HUES48 (cell line): ENCODE results near the gene DRD3.

Source experiments
- H3K27ac ChIP-seq: one replicate; pipeline ENCODE4 v1.7.0; 2013; ENCODE audit warnings: low read depth, low read length, inconsistent platforms
- H3K27me3 ChIP-seq: 2 replicates; pipeline ENCODE4 v1.6.1; 2013; ENCODE audit warnings: mild to moderate bottlenecking, low read length; ENCODE audit not compliant: control insufficient read depth, insufficient read depth
- H3K36me3 ChIP-seq: 2 replicates; pipeline ENCODE4 v1.6.1; 2013; ENCODE audit warnings: low read length; ENCODE audit not compliant: control insufficient read depth, insufficient read depth
- H3K4me1 ChIP-seq: 2 replicates; pipeline ENCODE4 v1.6.1; 2013; ENCODE audit warnings: mild to moderate bottlenecking, low read length; ENCODE audit not compliant: control insufficient read depth, insufficient read depth
- H3K4me3 ChIP-seq: 2 replicates; pipeline ENCODE4 v1.5.1; 2013; ENCODE audit warnings: mild to moderate bottlenecking, low read depth, low read length
- H3K9ac ChIP-seq: 2 replicates; pipeline ENCODE4 v1.6.1; 2013; ENCODE audit warnings: mild to moderate bottlenecking, low read depth, low read length, moderate library complexity
- H3K9me3 ChIP-seq: 2 replicates; pipeline ENCODE4 v1.6.1; 2013; ENCODE audit warnings: low read length; ENCODE audit not compliant: control insufficient read depth, insufficient read depth

The DRD3 gene

GRCh38 chr3:114216186-114216970, 37.5 kb upstream of the DRD3 start:
- no peaks in the 10 kb centered on the region for H3K27me3 ChIP-seq
- H3K27ac ChIP-seq = no peak overlapping the region
- no peaks in the 10 kb centered on the region for H3K36me3 ChIP-seq
- peaks cover 23% of the 10 kb centered on the region for H3K4me1 ChIP-seq
- no peaks in the 10 kb centered on the region for H3K9me3 ChIP-seq
- H3K9ac ChIP-seq = no peak overlapping the region
- H3K4me3 ChIP-seq = no peak overlapping the region

DNA sequence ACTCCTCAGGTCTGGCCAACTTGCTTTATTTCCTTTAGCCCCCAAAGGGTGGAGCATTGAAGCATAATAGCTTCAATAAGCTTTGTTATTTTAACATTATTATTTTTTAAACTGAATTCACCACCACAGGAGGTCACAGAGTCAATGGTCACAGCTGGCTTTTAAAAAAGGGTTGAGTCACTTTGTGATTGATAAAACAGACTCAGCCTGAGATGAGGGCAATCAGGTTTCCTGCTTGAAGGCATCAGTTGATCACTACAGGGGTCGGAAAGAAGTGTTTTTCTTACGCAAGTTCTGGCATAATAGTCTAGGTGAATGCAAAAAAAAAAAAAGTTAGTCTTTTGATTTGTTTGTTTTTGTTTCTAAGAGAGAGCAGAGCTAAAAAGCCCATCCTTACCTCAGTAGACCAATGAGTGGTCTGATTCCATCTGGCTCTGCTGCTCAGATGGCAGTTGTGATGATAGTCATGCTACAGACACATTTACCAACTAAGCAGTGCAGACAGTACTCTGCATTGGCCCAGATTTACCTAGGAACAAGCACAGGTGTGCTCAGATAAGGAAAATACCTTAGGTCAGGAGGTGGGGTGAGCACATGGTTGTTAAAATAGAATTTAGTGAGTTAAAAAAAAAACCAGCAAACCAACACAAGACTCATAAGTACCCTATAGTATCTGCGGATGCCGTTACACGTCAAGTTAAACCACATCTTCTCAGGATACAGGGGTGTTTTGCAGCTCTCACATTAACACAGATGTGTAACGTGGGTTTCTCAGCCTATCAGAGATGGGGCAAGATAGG, 35.9 kb upstream of the DRD3 start:
- peak overlapping the region; percentile 82 for H3K27ac ChIP-seq
- H3K36me3 ChIP-seq = no peaks in the 10 kb centered on the region
- H3K27me3 ChIP-seq = no peaks in the 10 kb centered on the region
- no peaks in the 10 kb centered on the region for H3K9me3 ChIP-seq
- H3K9ac ChIP-seq = no peak overlapping the region
- H3K4me1 ChIP-seq = peaks cover 23% of the 10 kb centered on the region
- H3K4me3 ChIP-seq = no peak overlapping the region

- no peaks in the 10 kb centered on the region for H3K9me3 ChIP-seq
- peak overlapping the region; percentile 82 for H3K27ac ChIP-seq
Measured at GRCh38 chr3:114213627-114214541, 35.0 kb upstream of the DRD3 start.

DNA sequence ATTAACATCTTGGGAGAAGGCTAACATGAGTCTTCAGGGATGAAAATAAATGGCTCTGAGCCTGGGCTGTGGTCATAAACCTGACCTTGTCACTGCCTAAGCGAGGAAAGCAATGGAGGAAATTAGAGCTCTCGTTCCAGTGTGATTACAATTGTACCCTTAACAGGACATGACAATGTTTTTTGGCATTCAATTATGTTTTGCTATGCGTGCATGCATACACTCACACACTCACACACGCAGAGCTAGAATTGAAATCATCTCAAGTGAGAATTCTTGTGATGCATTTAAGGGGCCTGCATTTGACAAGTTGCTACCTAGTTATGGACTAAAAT, 34.4 kb upstream of the DRD3 start:
- Histone ChIP-seq H3K36me3 (no peaks in the 10 kb centered on the region), H3K9me3 (no peaks in the 10 kb centered on the region), H3K9ac (no peak overlapping the region), H3K27ac (peak overlapping the region; percentile 82), H3K4me3 (no peak overlapping the region), H3K27me3 (no peaks in the 10 kb centered on the region), H3K4me1 (peaks cover 23% of the 10 kb centered on the region)

More at GRCh38 chr3:114213627-114214541, 35.0 kb upstream of the DRD3 start:
- Histone ChIP-seq H3K9ac (no peak overlapping the region), H3K4me1 (peaks cover 23% of the 10 kb centered on the region), H3K27me3 (no peaks in the 10 kb centered on the region), H3K4me3 (no peak overlapping the region), H3K36me3 (no peaks in the 10 kb centered on the region)

- H3K27me3 ChIP-seq = no peaks in the 10 kb centered on the region
- no peak overlapping the region for H3K9ac ChIP-seq
- H3K4me3 ChIP-seq = no peak overlapping the region
- peaks cover 23% of the 10 kb centered on the region for H3K4me1 ChIP-seq
- H3K9me3 ChIP-seq = no peaks in the 10 kb centered on the region
- H3K27ac ChIP-seq = no peak overlapping the region
- no peaks in the 10 kb centered on the region for H3K36me3 ChIP-seq
Measured at GRCh38 chr3:114212646-114213045, 33.8 kb upstream of the DRD3 start.

DNA sequence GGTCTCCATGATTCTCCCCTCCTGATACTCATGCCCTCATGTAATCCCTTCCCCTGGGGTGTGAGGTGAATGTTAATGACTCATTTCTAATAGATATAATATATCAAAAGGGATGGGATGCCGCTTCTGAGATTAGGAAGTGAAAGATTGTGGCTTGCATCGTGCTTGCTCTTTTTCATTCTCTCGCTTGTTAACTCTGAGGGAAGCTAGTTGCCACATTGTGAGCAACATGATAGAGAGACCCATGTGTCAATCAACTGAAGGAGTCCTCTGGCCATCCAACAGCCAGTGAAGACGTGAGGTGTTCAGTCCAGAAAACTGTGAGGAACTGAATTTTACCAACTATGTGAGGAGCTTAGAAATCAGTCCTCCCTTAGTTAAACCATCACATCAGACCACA, 28.9 kb upstream of the DRD3 start:
- H3K9ac ChIP-seq = no peak overlapping the region
- H3K4me1 ChIP-seq = 0 out of 2 replicates have a peak, but pooled peaks cover 3% of the 10 kb centered on the region
- H3K27ac ChIP-seq = no peak overlapping the region
- no peak overlapping the region for H3K4me3 ChIP-seq
- H3K36me3 ChIP-seq = no peaks in the 10 kb centered on the region
- no peaks in the 10 kb centered on the region for H3K9me3 ChIP-seq
- H3K27me3 ChIP-seq = no peaks in the 10 kb centered on the region

DNA sequence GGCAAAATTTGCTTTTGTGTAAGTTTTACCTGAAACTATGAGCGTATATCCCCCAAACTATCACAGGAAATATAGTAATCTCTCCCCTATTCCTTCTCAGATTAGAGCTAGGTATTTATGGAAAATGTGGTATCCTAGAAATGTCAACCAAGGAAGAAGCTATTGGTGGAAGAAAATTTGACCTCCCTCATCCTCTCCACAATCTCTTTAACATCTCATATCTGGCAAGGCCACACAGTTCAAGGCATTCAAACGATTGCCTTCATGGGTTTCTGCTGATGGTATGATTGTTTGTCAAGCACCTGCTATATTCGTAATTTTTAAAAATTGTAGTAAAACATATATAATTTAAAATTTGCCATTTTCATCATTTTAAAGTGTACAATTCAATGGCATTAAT, 27.5 kb upstream of the DRD3 start:
- Histone ChIP-seq H3K27me3 (no peaks in the 10 kb centered on the region), H3K36me3 (no peaks in the 10 kb centered on the region), H3K4me1 (no peaks in the 10 kb centered on the region), H3K9me3 (no peaks in the 10 kb centered on the region), H3K27ac (no peak overlapping the region), H3K4me3 (no peak overlapping the region), H3K9ac (no peak overlapping the region)

GRCh38 chr3:114205541-114205940, 26.7 kb upstream of the DRD3 start:
- H3K4me1 ChIP-seq = no peaks in the 10 kb centered on the region
- no peaks in the 10 kb centered on the region for H3K36me3 ChIP-seq
- no peaks in the 10 kb centered on the region for H3K27me3 ChIP-seq
- no peak overlapping the region for H3K4me3 ChIP-seq
- no peak overlapping the region for H3K27ac ChIP-seq
- H3K9me3 ChIP-seq = no peaks in the 10 kb centered on the region
- H3K9ac ChIP-seq = no peak overlapping the region

DNA sequence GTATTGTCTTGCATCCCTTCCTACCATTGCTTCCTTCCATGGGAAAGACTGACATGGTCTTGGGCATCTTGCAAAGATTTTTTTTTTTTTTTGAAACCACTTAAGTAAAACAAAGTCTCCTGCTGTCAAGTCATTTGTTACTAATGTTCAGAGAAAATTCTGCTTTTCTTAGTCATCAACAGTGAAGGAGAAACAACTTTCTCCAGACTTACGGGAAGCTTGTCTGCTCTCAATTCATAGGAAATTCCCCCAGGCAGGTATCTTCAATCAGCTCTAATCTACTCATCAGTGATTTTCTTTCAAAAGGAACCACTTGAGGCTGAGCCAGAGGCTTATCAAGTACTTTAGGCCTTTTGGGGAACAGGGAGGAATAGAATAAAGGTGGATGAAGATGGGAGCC, 15.9 kb upstream of the DRD3 start:
- Histone ChIP-seq H3K4me3 (no peak overlapping the region), H3K36me3 (no peaks in the 10 kb centered on the region), H3K27ac (no peak overlapping the region), H3K9me3 (no peaks in the 10 kb centered on the region), H3K4me1 (no peaks in the 10 kb centered on the region), H3K27me3 (no peaks in the 10 kb centered on the region), H3K9ac (no peak overlapping the region)

- Histone ChIP-seq H3K4me1 (no peaks in the 10 kb centered on the region), H3K9ac (no peak overlapping the region), H3K27ac (no peak overlapping the region), H3K9me3 (no peaks in the 10 kb centered on the region), H3K27me3 (no peaks in the 10 kb centered on the region), H3K36me3 (no peaks in the 10 kb centered on the region), H3K4me3 (no peak overlapping the region)
Measured at GRCh38 chr3:114192136-114192535, 13.3 kb upstream of the DRD3 start.
